GM13977 (cell line): ENCODE data around the gene MRPL17.
A peak's percentile ranks its signal among the peaks of the same experiment; 100 is the strongest.
"Not testable (repeated sequence)": the region's sequence is repeated elsewhere in the genome, so short reads cannot be mapped to it uniquely, and the experiment has no call there.

Source experiments
- DNase-seq: peaks from one replicate; pipeline ENCODE4 v3.0.0; 2012; ENCODE audit warnings: low spot score
- in situ Hi-C: fragments of 300-500 bp; cut with MboI; formaldehyde crosslinking; loops from one replicate; pipeline ENCODE4 v1.12.0; 2022; ENCODE audit warnings: low sequenced_read_pairs, low pct_unique_long_range_greater_than_20kb, mixed read lengths, inconsistent platforms; ENCODE audit not compliant: unreplicated experiment
- TF ChIP-seq, protein P1 (sequence below): IDR thresholded peaks from 2 replicates; pipeline ENCODE4 v1.5.1; 2012; ENCODE audit warnings: mild to moderate bottlenecking, control low read depth; ENCODE audit not compliant: insufficient read depth; ENCODE audit errors: extremely low read depth, missing control alignments

Gene MRPL17

DNA sequence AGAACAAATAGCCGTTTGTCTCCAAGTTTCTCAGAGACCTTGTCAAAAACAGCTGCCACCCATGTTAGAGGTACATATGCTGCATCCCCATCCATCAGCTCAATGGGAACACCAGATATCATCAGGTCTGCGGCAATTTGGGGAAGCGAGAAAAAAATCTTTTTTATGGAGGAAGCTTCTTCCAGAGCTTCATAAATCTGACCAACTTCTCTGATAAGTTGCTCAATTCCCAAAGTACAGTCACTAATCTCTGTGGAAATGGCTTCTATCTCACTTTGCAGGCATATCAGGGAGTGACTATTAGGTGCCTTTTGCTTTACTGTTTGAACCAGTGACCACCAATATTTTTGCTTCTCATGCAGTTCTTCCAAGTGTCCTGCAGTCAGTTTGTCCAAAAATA is 34.3 kb upstream of the MRPL17 start:
- TF ChIP-seq, protein P1, sequence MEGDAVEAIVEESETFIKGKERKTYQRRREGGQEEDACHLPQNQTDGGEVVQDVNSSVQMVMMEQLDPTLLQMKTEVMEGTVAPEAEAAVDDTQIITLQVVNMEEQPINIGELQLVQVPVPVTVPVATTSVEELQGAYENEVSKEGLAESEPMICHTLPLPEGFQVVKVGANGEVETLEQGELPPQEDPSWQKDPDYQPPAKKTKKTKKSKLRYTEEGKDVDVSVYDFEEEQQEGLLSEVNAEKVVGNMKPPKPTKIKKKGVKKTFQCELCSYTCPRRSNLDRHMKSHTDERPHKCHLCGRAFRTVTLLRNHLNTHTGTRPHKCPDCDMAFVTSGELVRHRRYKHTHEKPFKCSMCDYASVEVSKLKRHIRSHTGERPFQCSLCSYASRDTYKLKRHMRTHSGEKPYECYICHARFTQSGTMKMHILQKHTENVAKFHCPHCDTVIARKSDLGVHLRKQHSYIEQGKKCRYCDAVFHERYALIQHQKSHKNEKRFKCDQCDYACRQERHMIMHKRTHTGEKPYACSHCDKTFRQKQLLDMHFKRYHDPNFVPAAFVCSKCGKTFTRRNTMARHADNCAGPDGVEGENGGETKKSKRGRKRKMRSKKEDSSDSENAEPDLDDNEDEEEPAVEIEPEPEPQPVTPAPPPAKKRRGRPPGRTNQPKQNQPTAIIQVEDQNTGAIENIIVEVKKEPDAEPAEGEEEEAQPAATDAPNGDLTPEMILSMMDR = no peak
- in situ Hi-C loops = no loop called here
- no peak for DNase-seq

DNA sequence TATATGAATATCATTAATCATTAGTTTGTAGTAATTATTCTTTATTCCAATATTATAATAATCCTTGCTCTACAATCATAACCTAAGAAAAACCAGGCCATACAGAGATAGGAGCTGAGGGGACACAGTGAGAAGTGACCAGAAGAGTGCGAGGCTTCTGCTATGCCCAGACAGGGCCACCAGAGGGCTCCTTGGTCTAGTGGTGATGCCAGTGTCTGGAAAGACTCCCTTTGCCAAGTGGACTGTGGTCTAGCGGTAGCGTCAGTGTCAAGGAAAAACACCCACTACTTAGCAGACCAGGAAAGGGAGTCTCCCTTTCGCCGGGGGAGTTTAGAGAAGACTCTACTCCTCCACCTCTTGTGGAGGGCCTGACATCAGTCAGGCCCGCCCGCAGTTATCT is 28.4 kb upstream of the MRPL17 start:
- not testable (repeated sequence) for DNase-seq

DNA sequence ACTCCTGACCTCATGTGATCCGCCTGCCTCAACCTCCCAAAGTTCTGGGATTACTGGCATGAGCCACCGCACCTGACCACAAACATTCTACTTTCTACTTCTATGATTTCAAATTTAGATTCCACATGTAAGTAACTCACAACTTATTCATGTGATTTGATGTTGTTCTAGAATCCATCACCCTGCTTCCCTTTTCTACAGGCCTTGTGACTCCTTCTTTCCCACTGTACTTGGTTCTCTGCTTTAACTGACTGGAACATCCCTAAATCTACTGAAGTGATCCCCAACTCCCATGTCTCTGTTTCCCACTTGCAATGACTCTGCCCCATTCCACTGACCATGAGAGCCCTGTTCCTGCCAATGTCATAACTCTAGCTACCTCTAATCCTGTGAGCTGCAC is 25.7 kb upstream of the MRPL17 start:
- DNase-seq = no peak
- in situ Hi-C loops = no loop called here
- TF ChIP-seq, protein P1 = no peak

More for the DNA sequence above, 28.4 kb upstream of the MRPL17 start:
- in situ Hi-C loops = not testable (repeated sequence)
- TF ChIP-seq, protein P1 = peak; percentile 58

DNA sequence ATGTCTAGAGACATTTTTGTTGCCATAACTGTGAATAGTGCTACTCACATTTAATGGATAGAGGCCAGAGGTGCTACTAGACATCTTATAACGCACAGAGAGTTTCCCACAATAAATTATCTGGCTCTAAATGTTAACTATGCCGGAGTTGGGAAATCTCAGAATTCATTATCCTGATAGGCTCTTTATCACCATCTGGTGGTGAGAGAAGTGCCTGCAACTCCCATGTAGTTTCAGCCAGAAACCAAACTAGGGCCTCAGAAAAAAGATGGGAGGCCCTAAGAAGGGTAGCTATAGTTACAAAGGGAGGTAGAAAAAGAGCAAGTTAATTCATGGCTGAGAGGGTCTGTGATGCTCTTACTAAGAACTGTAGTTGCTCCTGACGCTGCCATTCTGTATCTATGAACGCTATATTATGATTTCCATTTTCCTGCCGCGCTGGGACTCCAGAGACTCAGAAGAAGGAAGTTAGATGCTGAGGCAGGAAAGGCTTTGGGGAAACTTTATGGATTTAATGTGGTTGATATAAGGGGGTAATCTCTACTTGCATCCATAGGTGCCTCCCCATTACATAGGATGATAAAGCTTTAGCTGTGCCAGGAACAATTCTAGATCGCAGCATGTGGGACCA is 22.9 kb upstream of the MRPL17 start:
- DNase-seq = peak; percentile 51
- TF ChIP-seq, protein P1 = peak; percentile 72
- in situ Hi-C loops = no loop called here

DNA sequence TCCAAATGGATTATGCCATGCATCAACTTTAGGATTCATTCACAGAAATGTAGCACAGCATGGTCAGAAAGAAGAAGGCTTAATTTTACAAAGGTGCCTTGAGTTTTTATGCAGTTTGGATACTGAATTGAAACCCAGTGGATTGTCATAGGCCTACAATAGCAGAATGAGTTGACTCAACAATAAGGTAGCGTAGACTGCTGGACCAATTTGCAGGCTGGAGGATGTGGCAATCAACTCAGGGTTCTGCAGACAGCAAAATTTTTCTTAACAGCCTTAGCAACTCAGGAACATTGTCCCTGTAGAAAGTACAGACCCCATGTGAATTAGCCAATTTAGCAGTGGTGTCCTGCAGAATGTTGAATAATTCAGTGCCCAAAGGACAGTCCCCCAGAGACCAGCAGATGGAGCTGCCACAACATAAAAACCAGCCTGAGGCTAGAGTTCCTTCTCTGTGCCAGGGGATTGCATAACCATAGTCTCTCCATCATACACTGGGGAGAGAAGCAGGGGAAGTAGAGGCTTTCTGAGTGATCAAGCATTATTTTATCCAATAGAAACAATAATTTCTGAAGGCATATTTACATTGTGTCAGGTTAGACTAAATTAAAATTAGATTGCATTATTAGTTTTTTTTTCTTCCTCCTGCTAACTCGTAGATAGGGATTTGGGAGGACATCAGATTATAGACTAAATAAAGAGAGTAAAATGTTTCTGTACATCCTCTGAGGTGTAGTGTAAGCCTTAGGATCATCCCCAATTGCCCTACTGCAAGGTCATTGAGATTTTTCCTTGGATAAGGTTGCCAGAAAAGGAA is 20.3 kb upstream of the MRPL17 start:
- TF ChIP-seq, protein P1 = peak; percentile 46
- in situ Hi-C loops = no loop called here
- no peak for DNase-seq

DNA sequence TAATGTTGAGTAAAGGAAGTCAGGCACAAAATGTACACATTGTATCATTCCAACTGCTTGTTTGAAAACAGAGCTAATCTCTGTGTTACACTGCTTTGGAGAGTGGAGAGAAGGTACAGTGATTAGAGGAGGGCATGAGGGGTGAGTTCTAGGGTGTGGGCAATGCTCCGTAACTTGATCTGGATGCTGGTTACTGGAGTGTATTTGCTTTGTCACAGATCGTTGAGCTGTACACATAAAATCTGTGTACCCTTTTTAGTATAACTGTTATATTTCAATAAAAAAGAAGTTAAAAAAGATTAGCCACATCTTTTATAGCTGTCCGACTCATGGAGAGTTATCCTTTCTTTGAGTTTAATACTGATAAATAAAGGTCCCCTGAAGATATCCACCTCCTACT is 18.8 kb upstream of the MRPL17 start:
- DNase-seq, in situ Hi-C loops: not testable (repeated sequence)

DNA sequence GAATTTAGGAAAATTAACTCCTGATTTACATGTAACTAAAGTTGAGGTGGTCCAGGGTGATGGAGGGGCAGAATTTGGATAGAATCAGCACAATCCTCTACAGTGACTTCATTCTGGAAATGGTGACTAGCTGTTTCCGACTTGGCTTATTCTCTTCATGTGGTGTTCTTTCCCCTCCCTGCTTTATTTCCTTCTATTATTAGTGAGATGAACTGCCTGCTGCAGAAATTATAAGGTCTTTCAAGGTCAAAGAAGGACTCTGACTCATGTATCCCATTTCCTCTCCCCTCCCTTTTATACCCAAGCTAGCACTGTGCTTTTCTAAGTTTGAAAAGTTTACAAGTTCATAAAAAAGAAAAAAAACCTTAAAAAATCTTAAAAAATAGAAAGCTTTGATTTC is 12.2 kb upstream of the MRPL17 start:
- in situ Hi-C loops = no loop called here
- DNase-seq = no peak

More for the DNA sequence above, 12.2 kb upstream of the MRPL17 start:
- TF ChIP-seq, protein P1 = no peak
